ENCODE data around the gene PPARGC1A. TPM values are rescaled to one million over a fixed set of nuclear protein-coding genes. Genes with fewer than 3 reads are reported as not detected.

PPARGC1A gene
- total RNA-seq, 3 donors from 2014 or later (not counting 1 experiment from before 2014, with no cell fraction given) = not detected

GRCh38 chr4:23915459-23916132, 25.7 kb upstream of the PPARGC1A start:
- intact Hi-C loops (cut with micrococcal nuclease) = no loop called here
- no peak overlapping the region for H3K4me3 Mint-ChIP-seq

GRCh38 chr4:23911675-23912455, 22.0 kb upstream of the PPARGC1A start:
- Mint-ChIP-seq H3K4me1 (no peaks in the 10 kb centered on the region), H3K4me3 (no peak overlapping the region), H3K27ac (no peak overlapping the region), H3K27me3 (ENCODE audit: low read depth in 2 of 2) (no peaks in the 10 kb centered on the region), H3K9me3 (peaks cover 2 to 3% of the 10 kb centered on the region in 2 donors), H3K36me3 (no peaks in the 10 kb centered on the region)
- Histone ChIP-seq H3K9me3 (ENCODE audit: control insufficient read depth, insufficient read depth, low read length) (no peaks in the 10 kb centered on the region), H3K27me3 (ENCODE audit: control insufficient read depth, insufficient read depth, low read length) (no peaks in the 10 kb centered on the region), H3K4me1 (ENCODE audit: control insufficient read depth, insufficient read depth, low read length) (no peaks in the 10 kb centered on the region), H3K27ac (ENCODE audit: low read length) (no peak overlapping the region), H3K4me3 (ENCODE audit: low read length) (no peak overlapping the region), H3K36me3 (ENCODE audit: control insufficient read depth, insufficient read depth, low read length) (no peaks in the 10 kb centered on the region)
- ATAC-seq (no peak), DNase-seq (no peak)
- intact Hi-C loops (cut with micrococcal nuclease) = no loop called here
- TF ChIP-seq CTCF (IDR thresholded peaks at IDR 0.05) = no peak
- WGBS (ENCODE audit: insufficient coverage) = 81% methylated on average over 2 of the region's 2 CpGs

More at GRCh38 chr4:23915459-23916132, 25.7 kb upstream of the PPARGC1A start:
- WGBS (ENCODE audit: insufficient coverage) = 71% methylated on average over 1 of the region's 2 CpGs
- Mint-ChIP-seq H3K9me3 (peaks cover under 1 to 5% of the 10 kb centered on the region in 2 donors), H3K27me3 (ENCODE audit: low read depth in 2 of 2) (no peaks in the 10 kb centered on the region), H3K27ac (no peak overlapping the region), H3K36me3 (no peaks in the 10 kb centered on the region), H3K4me1 (no peaks in the 10 kb centered on the region)
- H3K9me3 ChIP-seq (ENCODE audit: control insufficient read depth, insufficient read depth, low read length) = no peaks in the 10 kb centered on the region
- DNase-seq (no peak), ATAC-seq (no peak)
- no peaks in the 10 kb centered on the region for H3K4me1 ChIP-seq (ENCODE audit: control insufficient read depth, insufficient read depth, low read length)
- no peak overlapping the region for H3K4me3 ChIP-seq (ENCODE audit: low read length)
- H3K27ac ChIP-seq (ENCODE audit: low read length) = no peak overlapping the region
- H3K27me3 ChIP-seq (ENCODE audit: control insufficient read depth, insufficient read depth, low read length) = no peaks in the 10 kb centered on the region
- no peak for TF ChIP-seq CTCF (IDR thresholded peaks at IDR 0.05)
- no peaks in the 10 kb centered on the region for H3K36me3 ChIP-seq (ENCODE audit: control insufficient read depth, insufficient read depth, low read length)

- Histone ChIP-seq H3K4me3 (ENCODE audit: low read length) (no peak overlapping the region), H3K36me3 (ENCODE audit: control insufficient read depth, insufficient read depth, low read length) (no peaks in the 10 kb centered on the region), H3K9me3 (ENCODE audit: control insufficient read depth, insufficient read depth, low read length) (no peaks in the 10 kb centered on the region), H3K4me1 (ENCODE audit: control insufficient read depth, insufficient read depth, low read length) (no peaks in the 10 kb centered on the region), H3K27me3 (ENCODE audit: control insufficient read depth, insufficient read depth, low read length) (no peaks in the 10 kb centered on the region), H3K27ac (ENCODE audit: low read length) (no peak overlapping the region)
- intact Hi-C loops (cut with micrococcal nuclease) = no loop called here
- no peak for TF ChIP-seq CTCF (IDR thresholded peaks at IDR 0.05)
- no peak for DNase-seq
- no peak overlapping the region for H3K4me3 Mint-ChIP-seq
- no peak for ATAC-seq
- H3K9me3 Mint-ChIP-seq = peaks cover 0 to 3% of the 10 kb centered on the region in 2 donors
- no peak overlapping the region for H3K27ac Mint-ChIP-seq
- no peaks in the 10 kb centered on the region for H3K4me1 Mint-ChIP-seq
- H3K27me3 Mint-ChIP-seq (ENCODE audit: low read depth in 2 of 2) = no peaks in the 10 kb centered on the region
- WGBS (ENCODE audit: insufficient coverage) = no CpG with 5 or more reads among the region's 1 CpG
- H3K36me3 Mint-ChIP-seq = no peaks in the 10 kb centered on the region
These were observed 19.8 kb upstream of the PPARGC1A start for GRCh38 chr4:23909671-23910070.
